Stimulated activated CD4-positive, alpha-beta T cell treated with anti-CD3 and anti-CD28 coated beads, Interleukin-4, amount 100 ng/mL, for 24 hours (primary cell): ENCODE results near the gene RNF166.

ENCODE experiments used
- DNase-seq: peaks from one replicate; pipeline ENCODE4 v3.0.0-alpha.2; 2020

RNF166 gene

DNA sequence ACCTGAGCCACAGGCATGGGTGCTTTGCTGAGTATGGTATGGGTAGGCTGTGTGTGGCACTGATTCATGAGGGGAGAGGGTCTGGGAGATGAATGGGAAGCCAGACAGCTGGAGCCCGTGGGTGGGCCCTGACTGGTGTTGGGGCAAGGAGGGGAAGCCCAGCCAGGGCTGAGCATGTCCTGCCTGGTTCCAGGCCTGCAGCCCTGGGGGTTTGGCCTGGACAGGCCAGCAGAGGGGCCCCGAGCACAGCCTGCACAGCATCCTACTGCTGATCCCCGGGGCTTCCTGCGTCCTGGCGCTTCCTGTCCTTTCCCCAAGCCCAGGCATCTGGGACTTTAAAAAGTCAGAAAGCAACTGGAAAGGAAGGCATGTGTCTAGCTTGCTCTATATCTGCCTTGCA is 38.7 kb downstream of the RNF166 start:
- DNase-seq: no peak

- DNase-seq: no peak
Observed at GRCh38 chr16:88665570-88665969, 40.6 kb downstream of the RNF166 start.

- no peak for DNase-seq
Observed at GRCh38 chr16:88665148-88665547, 41.1 kb downstream of the RNF166 start.

DNA sequence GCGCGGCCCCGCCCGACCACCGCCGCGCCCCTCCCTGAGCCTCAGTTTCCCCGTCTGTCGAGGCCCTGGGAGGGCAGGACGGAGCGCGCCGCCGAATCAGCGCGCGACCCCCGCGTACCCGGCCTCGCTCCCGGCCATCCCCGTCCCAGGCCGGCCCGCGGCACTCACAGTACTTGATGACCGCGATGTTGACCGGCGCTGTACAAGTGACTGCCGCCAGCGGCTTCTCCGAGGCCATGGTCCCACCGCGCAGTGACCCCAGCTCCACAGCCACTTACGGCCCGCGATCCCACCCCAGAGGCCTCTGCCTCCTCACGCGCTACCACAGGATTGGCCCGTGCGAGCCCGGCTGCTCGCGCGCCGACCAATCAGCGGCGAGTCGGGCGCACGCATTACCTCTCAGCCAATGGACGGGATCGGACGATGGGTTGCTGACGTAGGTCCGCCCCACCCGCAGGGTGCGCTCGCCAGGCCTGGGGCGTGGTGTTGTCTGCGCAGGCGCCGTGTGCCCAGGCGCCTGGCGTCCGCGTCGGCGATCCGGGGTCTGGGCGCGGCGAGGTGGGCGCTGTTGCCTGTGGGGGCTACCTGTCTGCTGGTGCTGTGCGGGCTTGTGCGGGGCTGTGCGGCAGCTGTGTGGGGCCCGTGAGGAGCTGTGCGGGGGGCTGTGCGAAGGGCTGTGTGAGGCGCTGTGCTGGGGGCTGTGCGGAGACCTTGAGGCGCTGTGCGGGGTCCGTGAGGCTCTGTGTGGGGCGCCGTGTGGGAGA is 43.2 kb downstream of the RNF166 start, which contains the start of gene MVD:
MVD (minus strand) TSS at position 249 of the 764 bp plus-strand sequence; CDS start at position 238, 11 bp downstream.
- DNase-seq: peak; percentile 96

GRCh38 chr16:88662222-88662842 is 43.9 kb downstream of the RNF166 start:
- peak; percentile 15 for DNase-seq

GRCh38 chr16:88661468-88661867 is 44.7 kb downstream of the RNF166 start:
- DNase-seq: no peak

DNA sequence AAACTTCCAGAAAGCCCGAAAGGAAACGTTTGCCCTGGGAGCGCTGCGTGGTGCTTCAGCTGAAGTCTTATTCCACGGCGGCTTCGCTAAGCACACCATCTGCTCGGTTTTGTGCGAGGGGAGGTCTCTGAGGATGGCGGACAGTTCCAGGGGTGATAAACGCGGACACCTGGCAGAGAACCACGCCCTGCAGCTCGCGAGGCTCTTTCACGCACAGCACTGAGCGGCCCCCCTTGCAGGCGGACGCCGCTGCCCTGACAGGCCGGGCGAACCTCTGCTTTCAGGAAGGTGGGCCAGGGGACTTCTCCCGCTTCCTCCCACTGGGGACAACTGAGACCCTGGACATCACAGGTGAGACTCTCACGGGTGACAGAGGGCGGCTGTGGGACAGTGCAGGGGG is 47.0 kb downstream of the RNF166 start:
- DNase-seq: no peak

DNA sequence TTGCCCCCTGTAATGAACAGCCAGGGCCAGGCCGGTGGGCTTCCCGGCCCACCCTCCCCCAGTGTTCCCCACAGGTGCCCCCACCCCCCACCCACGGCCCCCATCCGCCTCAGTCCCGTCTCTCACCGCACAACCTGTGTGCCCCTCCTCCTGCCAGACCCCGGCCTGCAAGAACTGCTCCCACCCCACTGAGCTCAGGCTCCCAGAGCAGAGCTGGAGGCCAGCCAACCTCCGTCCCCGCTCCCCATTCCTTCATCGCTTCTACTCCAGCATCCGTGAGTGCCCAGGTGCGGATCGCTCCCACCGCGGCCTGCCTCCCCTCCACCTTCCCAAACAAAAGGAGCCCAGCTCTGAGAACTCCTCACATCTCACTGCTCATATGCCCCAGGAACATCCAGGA is 47.5 kb downstream of the RNF166 start:
- DNase-seq: no peak

DNA sequence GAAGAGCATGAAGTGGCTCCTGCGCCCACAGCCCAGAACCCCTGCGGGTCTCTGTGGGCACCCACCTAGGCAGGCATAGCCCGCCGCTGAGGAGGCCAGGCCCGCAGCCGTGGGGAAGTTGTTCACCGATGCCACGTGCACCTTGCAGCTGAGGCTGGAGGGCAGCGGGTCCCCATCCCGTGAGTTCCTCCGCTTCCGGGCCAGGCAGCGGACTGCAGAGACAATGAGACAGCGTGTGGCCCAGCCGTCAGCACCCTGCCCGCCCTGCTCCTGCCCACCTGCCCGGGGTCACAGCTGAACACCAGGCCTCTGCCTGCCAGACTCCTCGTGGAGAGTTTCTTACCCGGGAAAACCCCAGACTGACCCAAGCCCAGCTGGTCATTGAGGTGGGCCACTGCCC is 48.8 kb downstream of the RNF166 start:
- DNase-seq: no peak

GRCh38 chr16:88656291-88656980 is 49.8 kb downstream of the RNF166 start:
- DNase-seq: no peak

GRCh38 chr16:88655733-88656281 is 50.4 kb downstream of the RNF166 start:
- no peak for DNase-seq

DNA sequence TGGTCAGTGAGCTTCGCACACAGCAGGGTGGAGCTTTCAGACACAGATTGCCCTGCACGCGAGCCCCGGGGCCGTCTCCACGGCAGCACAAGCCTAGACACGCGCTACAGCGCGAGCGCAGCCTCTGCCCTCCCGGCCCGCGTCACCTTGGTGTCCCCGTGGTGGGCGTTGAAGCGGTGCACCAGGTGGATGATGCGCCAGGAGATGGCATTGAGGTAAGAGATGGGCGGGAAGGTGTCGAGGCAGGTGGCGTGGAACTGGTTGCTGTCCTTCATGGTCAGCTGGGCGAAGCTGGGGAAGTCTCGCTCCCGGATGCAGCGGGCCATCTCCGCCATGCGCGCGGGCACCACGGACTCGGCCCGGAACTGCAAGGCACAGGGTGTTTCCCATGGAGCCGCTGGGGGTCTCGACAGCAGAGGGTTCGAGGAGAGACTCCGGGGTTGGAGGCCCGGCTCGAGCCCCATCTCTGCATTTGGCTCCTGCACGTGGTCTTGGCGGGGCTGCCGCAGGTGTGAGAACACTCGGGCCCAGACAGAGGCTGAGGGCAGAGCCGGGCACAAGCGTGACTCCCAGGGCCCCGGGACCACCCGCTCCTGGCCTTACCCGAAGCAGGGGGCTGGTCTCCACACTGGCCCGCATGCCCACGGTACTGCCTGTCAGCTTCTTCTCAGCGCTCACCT is 51.0 kb downstream of the RNF166 start:
- DNase-seq: no peak

- no peak for DNase-seq
Observed at GRCh38 chr16:88654363-88655052, 51.7 kb downstream of the RNF166 start.

DNA sequence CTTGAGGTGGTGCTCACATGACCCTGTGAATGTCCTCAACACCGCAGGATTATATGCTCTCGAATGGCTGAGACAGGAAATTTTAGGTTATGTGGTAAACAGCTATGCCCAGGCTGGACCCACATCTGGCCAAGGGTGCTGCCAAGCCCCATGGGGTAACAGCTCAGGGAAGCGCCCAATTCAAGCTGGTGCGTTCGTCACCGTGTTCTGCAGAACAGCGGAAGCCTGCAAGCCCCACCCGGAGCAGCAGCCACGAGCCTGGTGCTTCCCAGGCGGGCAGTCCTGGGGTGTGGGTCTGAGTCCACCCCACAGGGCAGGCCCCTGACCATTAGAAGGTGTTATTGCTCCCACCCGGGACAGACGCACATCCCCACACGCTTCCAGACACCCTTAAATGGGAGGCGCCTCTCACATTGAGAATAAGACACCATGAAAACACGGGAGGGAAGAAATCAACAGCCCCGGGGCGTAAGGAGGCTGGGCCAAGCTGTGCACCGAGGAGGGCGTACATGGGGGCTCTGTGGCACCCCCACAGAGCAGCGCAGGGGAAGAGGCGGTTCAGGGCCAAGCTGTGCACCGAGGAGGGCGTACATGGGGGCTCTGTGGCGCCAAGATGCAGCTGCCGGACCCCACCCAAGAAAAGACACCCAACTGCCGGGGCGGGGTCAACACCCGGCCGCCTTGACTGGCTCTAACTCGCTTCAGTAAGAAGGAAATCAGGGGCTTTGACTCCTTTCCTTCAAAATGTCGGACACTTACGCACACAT is 52.4 kb downstream of the RNF166 start:
- DNase-seq: no peak

DNA sequence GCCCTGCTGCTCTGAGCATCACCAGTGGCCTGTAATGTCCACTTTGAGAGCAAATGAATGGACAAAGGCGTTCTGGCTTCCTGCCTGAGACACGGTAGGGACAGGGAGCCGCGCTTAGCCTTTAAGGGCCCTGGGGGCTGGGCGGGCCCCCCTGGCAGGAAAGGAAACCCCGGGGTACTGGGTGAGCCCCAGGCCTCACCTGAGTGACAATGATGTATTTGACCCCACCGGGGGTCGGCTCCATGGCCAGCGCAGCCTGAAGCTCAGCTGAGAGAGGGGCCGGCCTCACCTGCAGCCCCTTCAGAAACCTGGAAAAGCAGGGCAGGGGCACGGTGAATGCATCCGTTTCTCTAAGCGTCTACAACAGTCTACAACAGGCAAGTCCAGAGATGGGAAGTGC is 53.1 kb downstream of the RNF166 start:
- DNase-seq: no peak

DNA sequence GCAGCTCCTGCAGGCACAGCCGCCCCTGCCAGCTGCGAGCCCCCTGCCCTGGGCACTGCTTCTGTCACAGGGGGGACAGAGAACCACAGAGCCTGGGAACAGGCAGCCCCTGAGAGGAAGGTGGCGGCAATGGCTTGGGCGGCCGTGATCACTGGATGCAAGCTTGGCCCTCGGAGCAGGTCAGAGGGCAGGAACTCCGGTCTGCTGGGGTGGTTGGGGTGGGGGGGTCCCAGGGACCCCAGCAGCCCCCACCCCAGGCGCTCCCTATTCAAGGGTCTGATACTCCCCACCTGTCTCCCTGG is 53.5 kb downstream of the RNF166 start:
- no peak for DNase-seq

DNA sequence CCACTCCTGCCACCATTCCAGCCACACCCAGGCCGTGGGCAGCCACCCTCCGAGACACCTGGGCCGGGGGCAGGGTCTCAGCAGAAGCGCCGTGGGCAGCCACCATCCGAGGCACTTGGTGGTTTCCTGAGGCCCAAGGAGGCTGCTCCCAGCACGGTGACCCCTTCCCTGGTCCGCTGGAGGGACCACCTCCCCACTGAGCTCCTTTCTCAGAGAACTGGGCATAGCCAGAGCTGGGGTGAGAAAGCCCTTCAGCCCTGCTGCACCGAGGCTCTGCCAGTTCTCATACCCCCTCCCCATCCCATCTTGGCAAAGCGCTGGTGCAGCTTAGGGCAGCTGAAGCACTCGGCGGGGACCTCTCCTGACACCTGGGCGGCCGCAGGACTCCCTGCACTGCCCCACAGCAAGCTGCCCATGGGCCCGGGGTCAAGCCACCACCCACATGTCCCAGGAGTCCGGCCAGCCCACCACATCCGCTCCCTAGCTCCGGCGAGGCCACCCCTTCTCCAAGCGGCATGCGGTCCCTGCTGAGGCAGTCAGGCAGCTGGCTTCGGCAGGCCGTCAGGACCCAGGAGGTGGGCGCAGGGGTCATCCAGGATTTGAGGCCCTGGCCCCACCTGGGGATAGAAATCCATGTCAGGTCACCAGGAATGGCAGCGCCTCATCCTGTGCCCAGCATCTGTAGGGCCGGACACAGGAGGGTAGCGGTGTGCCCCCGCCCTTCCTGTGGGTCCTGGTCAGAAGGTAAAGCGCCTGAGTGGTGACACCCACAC is 54.0 kb downstream of the RNF166 start:
- no peak for DNase-seq

GRCh38 chr16:88651276-88651988 is 54.8 kb downstream of the RNF166 start:
- peak; percentile 74 for DNase-seq

DNA sequence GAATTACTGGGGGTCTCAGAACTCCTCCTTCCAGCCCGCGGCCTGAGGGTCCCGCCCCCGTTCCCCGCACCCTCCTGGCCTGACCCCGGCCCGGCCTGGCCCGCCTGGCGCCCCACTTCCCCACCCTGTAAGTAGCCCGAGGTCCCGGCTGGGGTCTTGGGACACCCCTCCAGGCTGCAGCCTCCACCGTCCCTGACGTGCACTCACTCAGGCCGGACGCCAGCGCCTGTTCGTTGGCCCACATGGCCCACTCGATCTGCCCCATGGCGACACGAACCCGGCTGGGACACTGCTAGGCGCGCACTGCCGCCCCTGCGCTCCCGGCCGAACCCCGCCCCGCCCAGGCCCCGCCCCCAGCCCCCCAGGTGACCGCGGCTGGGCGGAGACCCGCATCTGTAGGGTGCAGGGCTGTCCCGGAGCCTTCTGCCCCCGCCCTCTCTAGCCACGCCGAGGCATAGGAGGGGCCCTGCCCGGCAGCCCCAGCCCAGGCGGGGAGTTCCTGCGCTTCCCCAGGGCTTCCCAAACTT is 55.4 kb downstream of the RNF166 start, which contains the start of gene CYBA:
CYBA (minus strand) TSS at position 305 of the 527 bp plus-strand sequence; CDS start at position 265, 40 bp downstream.
- DNase-seq: peak; percentile 75
